Measurements from ENCODE around the gene SQSTM1.

SQSTM1 gene

GRCh38 chr5:179794575-179794974 lies 26.1 kb upstream of the SQSTM1 start:
- no peak for DNase-seq (ENCODE audit: low read depth, low spot score)

GRCh38 chr5:179795049-179795862 lies 25.4 kb upstream of the SQSTM1 start:
- DNase-seq (ENCODE audit: low read depth, low spot score), result no peak

DNA sequence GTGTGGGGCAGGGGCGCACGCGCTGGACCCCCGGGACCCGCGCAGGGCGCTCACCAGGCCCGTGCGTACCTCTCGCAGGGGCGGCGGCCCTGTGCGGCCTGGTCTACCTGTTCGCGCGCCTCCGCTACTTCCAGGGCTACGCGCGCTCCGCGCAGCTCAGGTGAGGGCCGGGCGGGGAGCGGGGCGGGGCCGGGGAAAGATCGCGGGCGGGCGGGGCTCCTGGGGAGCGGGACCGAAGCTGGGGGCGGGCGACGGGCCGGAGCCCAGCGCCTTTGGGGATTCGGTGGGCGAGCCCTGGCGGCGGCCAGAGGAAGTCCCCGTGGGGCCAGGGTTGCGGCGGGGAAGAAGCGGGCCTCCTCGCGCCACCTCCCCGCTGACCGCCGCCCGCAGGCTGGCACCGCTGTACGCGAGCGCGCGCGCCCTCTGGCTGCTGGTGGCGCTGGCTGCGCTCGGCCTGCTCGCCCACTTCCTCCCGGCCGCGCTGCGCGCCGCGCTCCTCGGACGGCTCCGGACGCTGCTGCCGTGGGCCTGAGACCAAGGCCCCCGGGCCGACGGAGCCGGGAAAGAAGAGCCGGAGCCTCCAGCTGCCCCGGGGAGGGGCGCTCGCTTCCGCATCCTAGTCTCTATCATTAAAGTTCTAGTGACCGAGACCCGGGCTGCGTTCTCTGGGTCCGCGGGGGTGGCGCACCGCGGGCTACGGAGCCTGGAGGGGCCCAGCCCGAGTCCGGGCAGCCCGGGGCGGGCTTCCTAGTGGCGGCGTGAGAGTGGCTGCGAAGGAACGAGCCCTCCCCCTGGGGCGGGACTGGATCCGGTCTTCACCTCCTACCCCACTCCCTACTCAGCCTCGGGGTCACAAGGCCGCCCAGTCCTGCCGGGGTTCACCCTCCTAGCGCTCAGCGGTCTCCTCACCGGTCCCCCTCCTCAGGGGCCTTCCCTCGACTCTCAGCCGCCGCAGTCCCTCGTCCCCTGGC lies 24.6 kb upstream of the SQSTM1 start:
- DNase-seq (ENCODE audit: low read depth, low spot score), result no peak

DNA sequence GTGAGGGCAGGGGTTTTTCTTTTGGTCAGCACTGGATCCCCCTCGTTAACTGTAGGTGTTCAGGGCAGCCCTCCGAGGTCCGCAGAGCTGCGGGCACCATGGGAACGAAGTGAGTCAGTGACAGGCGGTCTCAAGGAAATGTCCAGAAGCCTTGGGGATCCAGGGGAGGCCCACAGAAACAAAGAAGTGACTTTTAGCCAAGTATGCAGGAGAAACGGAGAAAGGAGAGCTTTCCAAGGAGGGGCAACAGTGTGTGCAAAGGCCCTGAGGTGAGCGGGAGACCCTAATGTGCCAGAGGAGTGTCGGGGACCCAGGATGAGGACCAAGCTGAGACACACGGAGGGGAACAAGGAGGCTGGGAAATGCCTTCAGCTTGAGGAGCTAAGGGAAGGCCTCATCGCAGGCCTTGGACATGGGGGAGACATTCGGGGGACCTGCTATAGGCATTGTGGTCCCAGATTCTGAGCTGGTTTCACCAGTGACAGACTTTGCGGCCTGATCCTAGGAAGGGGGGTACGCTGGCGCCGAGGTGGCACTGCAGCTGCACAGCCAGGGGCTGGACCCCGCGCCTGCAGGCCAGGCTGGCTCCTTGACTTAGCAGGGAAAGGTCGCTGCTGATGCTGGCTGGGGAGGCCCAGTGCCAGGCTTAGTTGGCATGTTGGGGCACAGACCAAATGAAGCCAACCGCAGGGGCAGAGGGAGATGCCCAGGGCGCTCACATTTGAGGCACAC lies 23.7 kb upstream of the SQSTM1 start:
- DNase-seq (ENCODE audit: low read depth, low spot score), result no peak

DNA sequence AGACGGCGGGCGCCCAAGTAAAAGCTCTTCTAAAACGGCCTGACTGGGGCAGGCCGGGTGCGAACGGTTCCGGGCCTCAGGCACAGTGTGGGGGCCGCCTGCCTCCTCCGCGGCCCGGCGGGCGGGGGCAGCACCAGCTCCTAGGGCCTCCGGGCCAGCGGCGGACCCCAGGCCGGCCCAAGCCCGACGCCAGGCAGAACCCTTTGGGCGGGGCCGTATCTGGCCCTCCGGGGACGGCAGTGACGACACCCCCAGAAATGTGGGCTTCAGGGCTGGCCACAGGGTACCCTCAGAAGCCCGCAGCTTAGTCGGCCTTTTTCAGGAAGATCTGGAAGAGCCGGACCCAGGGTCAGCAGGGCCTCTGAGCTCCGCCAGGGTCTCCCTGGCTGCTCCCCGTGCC lies 23.0 kb upstream of the SQSTM1 start:
- DNase-seq (ENCODE audit: low read depth, low spot score), result no peak

GRCh38 chr5:179798144-179798770 lies 22.4 kb upstream of the SQSTM1 start:
- no peak for DNase-seq (ENCODE audit: low read depth, low spot score)

GRCh38 chr5:179798771-179799643 lies 21.7 kb upstream of the SQSTM1 start:
- DNase-seq (ENCODE audit: low read depth, low spot score), result no peak

DNA sequence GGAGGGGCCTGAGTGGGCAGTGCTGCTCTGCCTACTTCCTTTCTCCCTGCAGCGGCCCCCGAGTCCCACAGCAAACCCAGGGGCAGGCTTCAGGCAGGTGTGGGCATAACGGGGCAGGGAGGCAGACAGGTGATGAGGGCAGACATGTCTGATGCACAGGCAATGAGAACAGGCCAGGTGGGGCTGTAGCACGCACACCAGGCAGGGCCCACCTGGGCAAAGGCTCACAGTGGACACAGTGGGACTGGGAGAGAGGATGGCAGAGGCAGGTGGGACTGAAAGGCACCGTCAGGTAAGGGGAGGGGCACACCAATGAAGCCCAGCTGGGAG lies 21.1 kb upstream of the SQSTM1 start:
- no peak for DNase-seq (ENCODE audit: low read depth, low spot score)

GRCh38 chr5:179800071-179800695 lies 20.5 kb upstream of the SQSTM1 start:
- no peak for DNase-seq (ENCODE audit: low read depth, low spot score)

GRCh38 chr5:179800696-179801201 lies 20.0 kb upstream of the SQSTM1 start:
- DNase-seq (ENCODE audit: low read depth, low spot score), result no peak

GRCh38 chr5:179801304-179802206 lies 19.1 kb upstream of the SQSTM1 start:
- DNase-seq (ENCODE audit: low read depth, low spot score), result no peak

- no peak for DNase-seq (ENCODE audit: low read depth, low spot score)
Observed at GRCh38 chr5:179802207-179802883, 18.4 kb upstream of the SQSTM1 start.

GRCh38 chr5:179802950-179803562 lies 17.6 kb upstream of the SQSTM1 start:
- no peak for DNase-seq (ENCODE audit: low read depth, low spot score)

DNA sequence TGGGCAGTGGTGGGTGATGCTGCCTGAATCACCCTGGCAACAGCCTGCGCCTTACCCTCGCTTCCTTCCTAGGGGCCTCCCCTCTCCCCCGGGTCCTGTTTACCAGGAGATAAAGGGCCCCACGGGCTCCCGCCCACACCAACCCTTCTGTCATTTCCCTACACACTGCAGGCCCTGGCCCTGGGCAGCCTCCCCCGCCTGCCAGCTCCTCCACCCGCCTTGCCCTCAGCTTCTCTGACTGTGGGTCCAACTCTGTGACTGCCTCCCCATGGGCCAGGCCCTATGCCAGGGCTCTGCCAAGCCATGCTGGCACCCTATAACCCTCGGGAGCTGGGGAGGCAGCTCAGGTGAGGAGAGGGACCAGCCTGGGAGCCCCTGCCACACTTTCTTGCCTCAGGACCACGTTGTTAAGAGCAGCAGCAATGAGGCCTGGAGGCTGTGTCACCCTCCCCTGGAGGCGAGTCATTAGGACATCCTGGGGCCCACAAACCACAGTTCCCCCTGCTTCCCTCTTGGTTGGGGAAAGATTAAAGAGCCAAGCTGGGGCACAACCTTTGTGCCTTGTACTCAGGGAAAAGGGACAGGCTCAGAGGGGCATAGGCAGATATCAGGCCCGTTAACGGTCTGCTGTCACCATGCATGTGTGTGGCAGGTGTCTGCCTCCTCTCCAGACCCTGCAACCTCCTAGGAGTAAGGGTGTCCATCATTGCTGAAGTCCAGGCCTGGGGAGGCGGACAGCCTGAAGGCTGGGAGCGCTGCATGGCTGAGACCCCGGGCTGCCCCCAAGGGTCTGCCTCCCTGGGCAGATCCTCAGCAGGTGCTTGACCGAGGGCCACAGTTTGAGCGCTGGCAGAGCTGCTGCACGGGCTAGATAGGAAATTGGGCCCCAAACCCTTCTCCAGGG lies 16.8 kb upstream of the SQSTM1 start:
- no peak for DNase-seq (ENCODE audit: low read depth, low spot score)

DNA sequence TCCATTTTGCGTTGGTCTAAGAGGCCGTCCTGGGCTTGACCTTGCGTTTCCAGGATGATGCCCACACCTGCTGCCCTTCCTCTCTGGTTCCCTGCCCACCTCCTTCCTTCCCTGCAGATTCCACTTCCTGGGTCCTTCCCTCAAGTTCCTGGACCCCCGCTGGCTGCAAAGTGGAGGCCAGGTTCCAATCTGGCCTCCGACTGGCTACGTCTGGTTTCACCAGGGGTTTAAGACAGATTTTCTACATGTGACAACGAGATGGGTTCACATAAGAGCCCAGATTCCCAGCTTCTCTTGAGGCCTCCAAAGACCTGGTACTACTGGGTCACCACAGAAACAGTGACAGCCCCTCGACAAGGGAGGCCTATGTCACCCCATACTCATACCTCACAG lies 16.2 kb upstream of the SQSTM1 start:
- DNase-seq (ENCODE audit: low read depth, low spot score), result no peak

DNA sequence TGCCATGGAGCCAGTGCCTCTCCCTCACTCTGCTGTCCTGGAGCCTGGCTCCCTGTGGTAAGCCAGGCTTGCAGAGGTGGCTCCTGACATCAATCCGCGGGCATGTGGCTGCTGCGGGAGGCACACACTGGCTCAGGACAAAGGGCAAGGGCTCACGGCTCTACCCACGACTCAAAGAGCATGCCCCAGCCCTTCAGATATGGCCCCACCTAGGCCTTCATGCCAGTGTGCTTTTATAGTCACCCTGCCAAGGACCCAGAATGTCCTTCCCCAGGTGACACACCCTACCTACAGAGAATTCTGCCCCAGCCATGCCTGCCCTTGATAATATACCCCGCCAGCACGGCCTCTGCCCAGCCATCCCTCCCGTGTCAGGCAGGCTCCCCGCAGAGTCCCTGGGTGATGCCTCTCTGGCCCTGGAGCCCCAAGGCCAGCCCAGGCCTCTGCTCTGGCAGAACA lies 15.6 kb upstream of the SQSTM1 start:
- no peak for DNase-seq (ENCODE audit: low read depth, low spot score)

Measured in brain pericyte (primary cell).